ENCODE results near the gene SIPA1L3. TPM values are rescaled to one million over a fixed set of nuclear protein-coding genes. Genes with fewer than 3 reads are reported as not detected.

Gene SIPA1L3
- total and polyA plus RNA-seq, 9 of the 15 experiments (the other 6 are each of a cell fraction or from before 2014, with no cell fraction given) = 0.01 to 6.1 (median 2.5) TPM

DNA sequence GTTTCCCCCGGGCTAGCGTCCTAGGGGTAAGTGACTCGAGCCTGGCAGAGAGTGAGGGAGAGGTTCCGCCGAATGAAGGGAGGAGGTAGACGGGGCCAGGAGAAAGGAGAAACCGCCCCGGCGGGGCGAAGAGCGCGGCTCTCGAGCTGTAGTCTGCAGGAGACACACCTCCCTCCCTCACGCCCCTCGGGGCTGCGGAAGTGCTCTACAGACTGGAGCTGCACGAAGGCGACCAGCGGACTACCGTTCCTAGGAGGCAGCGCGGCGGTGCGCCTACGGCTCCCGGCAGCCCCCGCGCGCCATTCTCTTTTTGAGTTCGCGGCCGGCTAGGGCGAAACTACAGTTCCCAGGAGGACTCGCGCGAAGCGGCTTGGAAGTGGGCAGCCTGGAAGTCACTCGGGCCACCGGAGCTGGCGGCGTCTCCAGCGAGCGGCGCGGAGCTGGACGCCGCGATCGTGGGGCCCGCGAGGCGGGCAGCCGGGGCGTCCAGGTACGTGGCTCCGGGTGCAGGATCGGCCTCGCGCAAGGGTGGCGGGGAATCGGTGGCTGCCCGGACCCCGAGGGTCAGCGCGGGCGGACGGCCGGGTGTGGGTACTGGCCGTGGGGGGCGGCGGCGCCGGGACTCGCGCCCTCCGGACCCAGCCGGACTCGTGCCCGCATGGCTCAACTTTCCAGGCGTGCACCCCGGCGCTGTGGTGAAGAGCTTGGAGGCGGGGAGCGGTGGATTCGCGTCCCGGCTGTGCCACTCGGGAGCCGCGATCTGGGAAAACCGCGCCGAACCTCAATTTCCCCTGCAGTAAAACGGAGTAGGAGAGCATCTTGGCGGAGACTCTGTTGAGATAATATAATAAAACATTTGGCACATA is at the start of gene SIPA1L3 (continued):
- TF ChIP-seq GTF2E2 (tag; IDR thresholded peaks at IDR 0.05) = no peak
- TF ChIP-seq MIER1 (IDR thresholded peaks at IDR 0.05; ENCODE audit: low read depth) = no peak
- no peak for TF ChIP-seq ZNF830 (CRISPR knock-in tag; IDR thresholded peaks at IDR 0.05)
- no peak for TF ChIP-seq TCF3 (CRISPR knock-in tag; IDR thresholded peaks at IDR 0.05)
- TF ChIP-seq KLF13 (tag; IDR thresholded peaks at IDR 0.05; ENCODE audit: borderline replicate concordance, low read depth) = peak; percentile 87
- no peak for TF ChIP-seq SRSF1 (IDR thresholded peaks at IDR 0.05; ENCODE audit: low read depth, low read length)
- 0 out of 2 replicates have a peak, but pooled peaks have one; percentile 32 for TF ChIP-seq CREB1 (IDR thresholded peaks at IDR 0.05)
- peak; percentile 43; the same call in 1 of the 2 replicates for TF ChIP-seq CREB1 (CRISPR knock-in tag; IDR thresholded peaks at IDR 0.05)
- no peak for TF ChIP-seq IFI16 (CRISPR knock-in tag; IDR thresholded peaks at IDR 0.05)
- peak; percentile 86 for TF ChIP-seq GABPB1 (CRISPR knock-in tag; IDR thresholded peaks at IDR 0.05)
- no peak for TF ChIP-seq CUX1 (CRISPR knock-in tag; IDR thresholded peaks at IDR 0.05)
- TF ChIP-seq ZNF592 (IDR thresholded peaks at IDR 0.05) = peak; percentile 65; the same call in 1 of the 2 replicates
- 0 out of 2 replicates have a peak, but pooled peaks have one; percentile 45 for TF ChIP-seq SREBF1 (IDR thresholded peaks at IDR 0.05; ENCODE audit: borderline replicate concordance, low read depth, low read length)
- TF ChIP-seq TAF7 (tag; IDR thresholded peaks at IDR 0.05) = no peak
- TF ChIP-seq MCM3 (IDR thresholded peaks at IDR 0.05) = no peak
- no peak for TF ChIP-seq BRF1 (IDR thresholded peaks at IDR 0.05; ENCODE audit: borderline replicate concordance, extremely low read depth, insufficient read length)
- peak in 1 of 2 experiments; percentile 78; a peak in 2 of 4 replicates for TF ChIP-seq SIN3A (IDR thresholded peaks at IDR 0.05; ENCODE audit: borderline replicate concordance in 2 of 2, control insufficient read depth in 1 of 2, low read depth in 2 of 2, low read length in 2 of 2)
- TF ChIP-seq GABPA (tag; conservative IDR thresholded peaks at IDR 0.05; ENCODE audit: low read depth) = peak; percentile 81

Measured in K562 (cell line).